Measurements from ENCODE around the gene EPB41L1.

DNA sequence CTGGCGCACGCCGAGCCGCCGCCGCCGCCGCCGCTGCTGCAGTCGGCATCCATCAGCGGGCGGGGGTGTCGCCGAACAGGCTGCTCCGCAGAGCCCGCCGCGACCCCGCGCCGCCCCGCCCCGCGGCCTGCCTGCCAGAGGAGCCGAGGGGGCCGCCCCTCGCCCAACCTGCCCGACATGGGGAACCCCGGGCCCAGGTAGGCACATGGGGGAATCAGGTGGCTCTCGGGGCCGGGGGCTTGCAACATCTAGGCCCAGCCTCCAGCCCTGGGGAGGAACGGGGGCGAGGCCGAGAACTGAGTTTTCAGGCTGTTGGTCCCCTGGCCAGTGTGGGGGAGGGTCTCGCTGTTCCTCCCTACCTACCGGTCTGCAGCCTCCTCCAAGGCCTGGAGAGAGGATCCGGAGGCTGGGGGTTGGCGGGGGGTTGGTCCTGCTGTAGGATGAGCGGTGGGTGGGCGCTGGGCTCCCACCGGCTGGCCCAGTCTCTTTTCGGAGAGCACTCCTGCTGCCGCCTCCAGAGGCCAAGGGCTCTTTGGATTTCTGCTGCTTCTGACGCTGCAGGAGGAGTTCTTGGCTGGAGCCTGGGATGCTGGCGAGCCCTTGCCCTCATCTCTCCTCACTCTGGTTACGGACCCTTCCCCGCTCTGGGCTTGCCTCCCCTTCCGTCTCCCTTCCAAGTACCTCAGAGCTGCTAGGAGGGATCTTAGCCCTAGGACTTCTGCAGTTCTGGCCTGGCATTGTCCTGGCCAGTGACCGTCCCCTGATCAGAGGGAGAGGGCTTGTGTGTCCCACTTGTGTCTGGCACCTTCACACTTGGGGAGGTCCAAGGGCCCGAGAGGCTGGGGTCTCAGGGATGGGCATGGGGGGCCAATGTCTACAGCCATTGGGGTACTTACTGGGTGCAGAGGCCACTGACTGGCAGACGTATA lies at the start of gene EPB41L1:
- TF ChIP-seq, protein P1, sequence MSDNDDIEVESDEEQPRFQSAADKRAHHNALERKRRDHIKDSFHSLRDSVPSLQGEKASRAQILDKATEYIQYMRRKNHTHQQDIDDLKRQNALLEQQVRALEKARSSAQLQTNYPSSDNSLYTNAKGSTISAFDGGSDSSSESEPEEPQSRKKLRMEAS (IDR thresholded peaks at IDR 0.05) = no peak
- TF ChIP-seq EGR1 (IDR thresholded peaks at IDR 0.05) (no peak), RAD21 (IDR thresholded peaks at IDR 0.05; ENCODE audit: low read depth) (no peak), EP300 (IDR thresholded peaks at IDR 0.05; ENCODE audit: borderline replicate concordance) (no peak), CREB1 (IDR thresholded peaks at IDR 0.05; ENCODE audit: low read depth) (no peak), TAF1 (IDR thresholded peaks at IDR 0.05; ENCODE audit: low read depth) (no peak), NFIC (IDR thresholded peaks at IDR 0.05) (no peak), TEAD4 (IDR thresholded peaks at IDR 0.05) (no peak), CEBPB (IDR thresholded peaks at IDR 0.05) (no peak), TCF12 (IDR thresholded peaks at IDR 0.05; ENCODE audit: low read depth) (no peak), YY1 (IDR thresholded peaks at IDR 0.05; ENCODE audit: low read depth) (no peak), FOXM1 (IDR thresholded peaks at IDR 0.05; ENCODE audit: borderline replicate concordance, low read depth) (no peak)
- TF ChIP-seq, protein P2, sequence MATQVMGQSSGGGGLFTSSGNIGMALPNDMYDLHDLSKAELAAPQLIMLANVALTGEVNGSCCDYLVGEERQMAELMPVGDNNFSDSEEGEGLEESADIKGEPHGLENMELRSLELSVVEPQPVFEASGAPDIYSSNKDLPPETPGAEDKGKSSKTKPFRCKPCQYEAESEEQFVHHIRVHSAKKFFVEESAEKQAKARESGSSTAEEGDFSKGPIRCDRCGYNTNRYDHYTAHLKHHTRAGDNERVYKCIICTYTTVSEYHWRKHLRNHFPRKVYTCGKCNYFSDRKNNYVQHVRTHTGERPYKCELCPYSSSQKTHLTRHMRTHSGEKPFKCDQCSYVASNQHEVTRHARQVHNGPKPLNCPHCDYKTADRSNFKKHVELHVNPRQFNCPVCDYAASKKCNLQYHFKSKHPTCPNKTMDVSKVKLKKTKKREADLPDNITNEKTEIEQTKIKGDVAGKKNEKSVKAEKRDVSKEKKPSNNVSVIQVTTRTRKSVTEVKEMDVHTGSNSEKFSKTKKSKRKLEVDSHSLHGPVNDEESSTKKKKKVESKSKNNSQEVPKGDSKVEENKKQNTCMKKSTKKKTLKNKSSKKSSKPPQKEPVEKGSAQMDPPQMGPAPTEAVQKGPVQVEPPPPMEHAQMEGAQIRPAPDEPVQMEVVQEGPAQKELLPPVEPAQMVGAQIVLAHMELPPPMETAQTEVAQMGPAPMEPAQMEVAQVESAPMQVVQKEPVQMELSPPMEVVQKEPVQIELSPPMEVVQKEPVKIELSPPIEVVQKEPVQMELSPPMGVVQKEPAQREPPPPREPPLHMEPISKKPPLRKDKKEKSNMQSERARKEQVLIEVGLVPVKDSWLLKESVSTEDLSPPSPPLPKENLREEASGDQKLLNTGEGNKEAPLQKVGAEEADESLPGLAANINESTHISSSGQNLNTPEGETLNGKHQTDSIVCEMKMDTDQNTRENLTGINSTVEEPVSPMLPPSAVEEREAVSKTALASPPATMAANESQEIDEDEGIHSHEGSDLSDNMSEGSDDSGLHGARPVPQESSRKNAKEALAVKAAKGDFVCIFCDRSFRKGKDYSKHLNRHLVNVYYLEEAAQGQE (IDR thresholded peaks at IDR 0.05; ENCODE audit: low read depth) = no peak

Measured in Ishikawa (cell line).